ENCODE measurements around the gene TMEM109.

GRCh38 chr11:60878245-60879101 lies 35.5 kb upstream of the TMEM109 start:
- TF ChIP-seq CEBPB (IDR thresholded peaks at IDR 0.05; ENCODE audit: low read depth, low read length) (no peak), POLR2A (IDR thresholded peaks at IDR 0.05; ENCODE audit: low read depth, low read length) (no peak), FOS (IDR thresholded peaks at IDR 0.05; ENCODE audit: low read depth, low read length) (no peak), MAZ (IDR thresholded peaks at IDR 0.05; ENCODE audit: borderline replicate concordance, low read depth, low read length) (no peak), RAD21 (IDR thresholded peaks at IDR 0.05; ENCODE audit: low read length) (no peak), MAFK (IDR thresholded peaks at IDR 0.05; ENCODE audit: low read depth, low read length) (no peak), RFX5 (IDR thresholded peaks at IDR 0.05; ENCODE audit: low read depth, low read length) (no peak), SMC3 (IDR thresholded peaks at IDR 0.05; ENCODE audit: low read depth, low read length) (no peak), NFE2L2 (IDR thresholded peaks at IDR 0.05; ENCODE audit: low read depth, low read length) (no peak), CHD1 (IDR thresholded peaks at IDR 0.05; ENCODE audit: low read depth, low read length) (no peak), ELK1 (IDR thresholded peaks at IDR 0.05; ENCODE audit: borderline replicate concordance, low read depth, low read length) (no peak)
- TF ChIP-seq, protein P1, sequence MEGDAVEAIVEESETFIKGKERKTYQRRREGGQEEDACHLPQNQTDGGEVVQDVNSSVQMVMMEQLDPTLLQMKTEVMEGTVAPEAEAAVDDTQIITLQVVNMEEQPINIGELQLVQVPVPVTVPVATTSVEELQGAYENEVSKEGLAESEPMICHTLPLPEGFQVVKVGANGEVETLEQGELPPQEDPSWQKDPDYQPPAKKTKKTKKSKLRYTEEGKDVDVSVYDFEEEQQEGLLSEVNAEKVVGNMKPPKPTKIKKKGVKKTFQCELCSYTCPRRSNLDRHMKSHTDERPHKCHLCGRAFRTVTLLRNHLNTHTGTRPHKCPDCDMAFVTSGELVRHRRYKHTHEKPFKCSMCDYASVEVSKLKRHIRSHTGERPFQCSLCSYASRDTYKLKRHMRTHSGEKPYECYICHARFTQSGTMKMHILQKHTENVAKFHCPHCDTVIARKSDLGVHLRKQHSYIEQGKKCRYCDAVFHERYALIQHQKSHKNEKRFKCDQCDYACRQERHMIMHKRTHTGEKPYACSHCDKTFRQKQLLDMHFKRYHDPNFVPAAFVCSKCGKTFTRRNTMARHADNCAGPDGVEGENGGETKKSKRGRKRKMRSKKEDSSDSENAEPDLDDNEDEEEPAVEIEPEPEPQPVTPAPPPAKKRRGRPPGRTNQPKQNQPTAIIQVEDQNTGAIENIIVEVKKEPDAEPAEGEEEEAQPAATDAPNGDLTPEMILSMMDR (conservative IDR thresholded peaks at IDR 0.05; ENCODE audit: low read depth, low read length), result no peak
- TF ChIP-seq, protein P2, sequence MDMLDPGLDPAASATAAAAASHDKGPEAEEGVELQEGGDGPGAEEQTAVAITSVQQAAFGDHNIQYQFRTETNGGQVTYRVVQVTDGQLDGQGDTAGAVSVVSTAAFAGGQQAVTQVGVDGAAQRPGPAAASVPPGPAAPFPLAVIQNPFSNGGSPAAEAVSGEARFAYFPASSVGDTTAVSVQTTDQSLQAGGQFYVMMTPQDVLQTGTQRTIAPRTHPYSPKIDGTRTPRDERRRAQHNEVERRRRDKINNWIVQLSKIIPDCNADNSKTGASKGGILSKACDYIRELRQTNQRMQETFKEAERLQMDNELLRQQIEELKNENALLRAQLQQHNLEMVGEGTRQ (IDR thresholded peaks at IDR 0.05; ENCODE audit: low read depth, low read length), result no peak
